Endothelial cell of umbilical vein (primary cell): Measurements from ENCODE around the gene INHA. TPM values are rescaled to one million over a fixed set of nuclear protein-coding genes. Genes with fewer than 3 reads are reported as not detected.

ENCODE experiments used
- BruUV-seq: library from RNA; stranded (reverse); fragments of 400-500 nt; replicated peaks from 2 replicates; lab custom pipeline; 2021; lab: Mats Ljungman, UMichigan
- CTCF ChIA-PET: fragments of 300-600, 350-600 bp; sonication (Branson Sonifier 250); formaldehyde crosslinking; loops from one replicate; lab custom pipeline; 2021; ENCODE audit warnings: antibody characterized with exemption, inconsistent platforms; lab: Charles Lee
- POLR2A ChIA-PET: fragments of 300-600, 350-600 bp; sonication (Branson Sonifier 250); formaldehyde crosslinking; loops from one replicate; lab custom pipeline; 2021; ENCODE audit warnings: antibody characterized with exemption, inconsistent platforms; lab: Charles Lee
- DNase-seq: peaks from one replicate; pipeline ENCODE4 v3.0.0-alpha.2; 2011; ENCODE audit warnings: low read depth, low spot score
- FAIRE-seq: peaks from 2 replicates; lab custom pipeline; 2011; peaks lifted over from hg19 to GRCh38; lab: Jason Lieb, UNC
- H2AFZ ChIP-seq: 2 replicates; pipeline ENCODE4 v1.6.0; 2012; ENCODE audit warnings: low read depth, low read length, control low read depth, inconsistent platforms
- H3K27ac ChIP-seq: 2 replicates; pipeline ENCODE4 v1.5.1; 2011; ENCODE audit warnings: low read depth, mild to moderate bottlenecking, control low read depth, low read length, moderate library complexity; ENCODE audit not compliant: insufficient read depth
- H3K27me3 ChIP-seq, 2 experiments: 2 replicates each; pipeline versions ENCODE4 v1.6.0 to v1.6.1; 2011; ENCODE audit warnings: low read length in 2 of 2, mixed read lengths in 1 of 2; ENCODE audit not compliant: control insufficient read depth in 2 of 2, insufficient read depth in 2 of 2
- H3K36me3 ChIP-seq, 2 experiments: 2 replicates in 1 of 2; 3 replicates in 1 of 2; pipeline ENCODE4 v1.5.1; 2011; ENCODE audit warnings: low read length in 2 of 2, mild to moderate bottlenecking in 1 of 2, moderate library complexity in 1 of 2; ENCODE audit not compliant: control insufficient read depth in 2 of 2, insufficient read depth in 2 of 2; ENCODE audit errors: extremely low read depth in 1 of 2
- H3K4me1 ChIP-seq: 3 replicates; pipeline ENCODE4 v1.5.1; 2011; ENCODE audit warnings: mild to moderate bottlenecking, low read length; ENCODE audit not compliant: control insufficient read depth, insufficient read depth; ENCODE audit errors: extremely low read depth
- H3K4me2 ChIP-seq: 2 replicates; pipeline ENCODE4 v1.6.1; 2011; ENCODE audit warnings: low read length, control low read depth, mixed read lengths; ENCODE audit not compliant: insufficient read depth
- H3K4me3 ChIP-seq, 3 experiments: fragments of 200-600 bp in 1 of 3; sonication (generic), shearing (Covaris generic) in 1 of 3; replicated peaks in 1 of 3; 2 replicates each; pipeline ENCODE4 v1.5.1; 2011 to 2016; ENCODE audit warnings: control low read depth in 3 of 3, low read length in 3 of 3, mild to moderate bottlenecking in 2 of 3, inconsistent platforms in 1 of 3, low read depth in 1 of 3, moderate library complexity in 1 of 3; ENCODE audit not compliant: insufficient read depth in 1 of 3
- H3K79me2 ChIP-seq: 2 replicates; pipeline ENCODE4 v1.6.0; 2012; ENCODE audit warnings: low read length, inconsistent platforms; ENCODE audit not compliant: control insufficient read depth, insufficient read depth
- H3K9ac ChIP-seq: replicated peaks from 2 replicates; pipeline ENCODE3; 2011; ENCODE audit warnings: low read length, control low read depth; ENCODE audit not compliant: insufficient read depth; ENCODE audit errors: extremely low read depth
- H3K9me1 ChIP-seq: replicated peaks from 3 replicates; pipeline ENCODE4 v1.6.0; 2011; ENCODE audit warnings: mild to moderate bottlenecking, low read length; ENCODE audit not compliant: control insufficient read depth, insufficient read depth; ENCODE audit errors: extremely low read depth
- H3K9me3 ChIP-seq: replicated peaks from 2 replicates; pipeline ENCODE4 v1.5.1; 2012; ENCODE audit warnings: low read length, inconsistent platforms; ENCODE audit not compliant: control insufficient read depth, insufficient read depth
- H4K20me1 ChIP-seq: replicated peaks from 2 replicates; pipeline ENCODE3; 2011; ENCODE audit warnings: mild to moderate bottlenecking, low read length; ENCODE audit not compliant: control insufficient read depth, insufficient read depth; ENCODE audit errors: extremely low read depth
- CTCF ChIP-seq, 2 donors: IDR thresholded peaks; 1 replicate in 1 of 2; 2 replicates in 1 of 2; pipeline ENCODE4 v1.5.1; 2011; ENCODE audit warnings: low read length in 2 of 2, mild to moderate bottlenecking in 2 of 2, moderate library complexity in 2 of 2, control low read depth in 1 of 2, inconsistent platforms in 1 of 2, low read depth in 1 of 2; ENCODE audit not compliant: insufficient read depth in 1 of 2; ENCODE audit errors: extremely low read depth in 1 of 2
- EZH2 ChIP-seq: IDR thresholded peaks from 2 replicates; pipeline ENCODE4 v1.6.1; 2012; ENCODE audit warnings: borderline replicate concordance, low read depth, mild to moderate bottlenecking, moderate library complexity, low read length, inconsistent platforms; ENCODE audit not compliant: severe bottlenecking
- JUN ChIP-seq: IDR thresholded peaks from 2 replicates; pipeline ENCODE4 v1.6.1; 2011; ENCODE audit warnings: borderline replicate concordance, low read depth; ENCODE audit not compliant: insufficient read length, insufficient read depth
- MAX ChIP-seq: IDR thresholded peaks from 2 replicates; pipeline ENCODE4 v1.6.1; 2011; ENCODE audit not compliant: insufficient read depth, insufficient read length
- dilution Hi-C: fragments of 300-500 bp; cut with MboI; formaldehyde crosslinking; loops from one replicate; pipeline ENCODE4 v1.15.0; 2019; ENCODE audit warnings: low sequenced_read_pairs; ENCODE audit not compliant: extremely low pct_ligation_motif_present
- intact Hi-C: fragments of 100-400 bp; cut with micrococcal nuclease; formaldehyde crosslinking; loops from one replicate; pipeline ENCODE4 v1.10.0; 2022
- polyA plus RNA-seq, 4 experiments: library from polyadenylated mRNA; depleted of rRNA in 3 of 4; stranded (reverse) in 3 of 4; unstranded in 1 of 4; fragments of >200 nt; gene quantifications; 2 replicates each; pipeline versions ENCODE4 v1.2.1 to v1.2.3, GENCODE V29; 2011 to 2012; ENCODE audit warnings: missing spikeins in 1 of 4
- total RNA-seq: library from RNA; stranded (reverse); gene quantifications from 2 replicates; pipeline ENCODE4 v1.2.3, GENCODE V29; 2021

INHA gene
- total and polyA plus RNA-seq, 2 donors (not counting 3 experiments of a cell fraction or from before 2014, with no cell fraction given): 0.06 TPM; not detected in 1

- no peak for FAIRE-seq
Observed at GRCh38 chr2:219527472-219527871, 44.6 kb upstream of the INHA start.

GRCh38 chr2:219530048-219530963 lies 41.8 kb upstream of the INHA start:
- Histone ChIP-seq H3K9me1 (no peaks in the 10 kb centered on the region), H3K9ac (no peak overlapping the region), H3K79me2 (no peaks in the 10 kb centered on the region), H3K9me3 (no peaks in the 10 kb centered on the region), H3K4me1 (no peaks in the 10 kb centered on the region), H4K20me1 (no peaks in the 10 kb centered on the region), H3K27me3 (peaks cover 30 to 38% of the 10 kb centered on the region in 2 experiments), H3K27ac (no peak overlapping the region), H2AFZ (no peak overlapping the region), H3K36me3 (no peaks in the 10 kb centered on the region), H3K4me2 (no peak overlapping the region), H3K4me3 (no peak overlapping the region)
- DNase-seq (peak; percentile 79), FAIRE-seq (peak; percentile 87)
- POLR2A ChIA-PET: interaction anchor here (0.9 to 1.2 kb wide), 3 partner anchors 32 to 128 kb away, joined by 4 to 5 read pairs (median 4); partner anchors contain the start of gene GMPPA
- BruUV-seq: no TSS peak
- CTCF ChIA-PET: interaction anchor here (0.6 to 12.6 kb wide), 49 partner anchors 9 to 501 kb away, joined by 3 to 731 read pairs (median 7); partner anchors contain the start of genes ASIC4, CHPF, DES and DNPEP
- intact Hi-C loops (loop anchor here (1.0 kb wide), 4 partner anchors 35 to 127 kb away; no protein-coding TSS in a partner anchor), dilution Hi-C loops (no loop called here)
- TF ChIP-seq MAX: no peak
- peak; percentile 90 to 94 for TF ChIP-seq CTCF (IDR thresholded peaks at IDR 0.05; ENCODE audit: extremely low read depth in 1 of 2, insufficient read depth in 1 of 2, low read depth in 1 of 2, low read length in 2 of 2)

More at GRCh38 chr2:219527472-219527871, 44.6 kb upstream of the INHA start:
- H3K27me3 ChIP-seq: peaks cover 58 to 63% of the 10 kb centered on the region in 2 experiments
- no peak overlapping the region for H3K27ac ChIP-seq
- no peak for DNase-seq
- H3K36me3 ChIP-seq: no peaks in the 10 kb centered on the region
- no peaks in the 10 kb centered on the region for H3K79me2 ChIP-seq
- BruUV-seq: no TSS peak
- no peaks in the 10 kb centered on the region for H3K9me3 ChIP-seq
- no peak overlapping the region for H3K4me3 ChIP-seq
- ChIA-PET CTCF (interaction anchor here (1.3 to 12.6 kb wide), 9 partner anchors 10 to 498 kb away, joined by 3 to 731 read pairs (median 52); partner anchors contain the start of gene GMPPA), POLR2A (no interaction called here)
- H3K9ac ChIP-seq: no peak overlapping the region
- intact Hi-C loops (no loop called here), dilution Hi-C loops (no loop called here)
- H4K20me1 ChIP-seq: no peaks in the 10 kb centered on the region
- TF ChIP-seq JUN (no peak), EZH2 (peak; percentile 44)
- H3K4me1 ChIP-seq: no peaks in the 10 kb centered on the region
- no peaks in the 10 kb centered on the region for H3K9me1 ChIP-seq
- no peak overlapping the region for H3K4me2 ChIP-seq
- no peak overlapping the region for H2AFZ ChIP-seq
